GM12873 (cell line): ENCODE data around the gene FBXL17.

ENCODE experiments used
- TF ChIP-seq, protein P1 (sequence below): IDR thresholded peaks from 2 replicates; pipeline ENCODE4 v1.5.1; 2012; ENCODE audit warnings: low read depth, mild to moderate bottlenecking, moderate library complexity, low read length, control low read depth; ENCODE audit not compliant: insufficient read depth; ENCODE audit errors: missing control alignments

Gene FBXL17

DNA sequence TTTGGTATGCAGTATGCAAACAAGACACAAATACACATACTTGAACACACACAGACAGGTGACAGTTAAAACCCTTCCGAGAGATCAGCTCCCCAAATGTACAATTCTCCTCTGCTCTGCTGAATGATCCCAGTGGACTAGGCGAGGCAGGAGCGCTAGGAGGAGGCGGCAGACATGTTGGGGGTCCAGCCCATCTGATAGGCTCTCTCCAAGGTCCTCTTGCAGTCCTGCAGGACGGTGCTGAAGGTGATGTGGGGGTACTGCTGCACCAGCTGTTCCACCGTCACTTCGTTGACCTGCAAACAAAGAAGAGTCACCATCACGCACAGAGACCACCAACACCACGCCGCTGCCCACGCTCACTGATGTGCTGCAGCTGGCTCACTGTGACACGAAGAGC lies 520.3 kb downstream of the FBXL17 start:
- TF ChIP-seq, protein P1, sequence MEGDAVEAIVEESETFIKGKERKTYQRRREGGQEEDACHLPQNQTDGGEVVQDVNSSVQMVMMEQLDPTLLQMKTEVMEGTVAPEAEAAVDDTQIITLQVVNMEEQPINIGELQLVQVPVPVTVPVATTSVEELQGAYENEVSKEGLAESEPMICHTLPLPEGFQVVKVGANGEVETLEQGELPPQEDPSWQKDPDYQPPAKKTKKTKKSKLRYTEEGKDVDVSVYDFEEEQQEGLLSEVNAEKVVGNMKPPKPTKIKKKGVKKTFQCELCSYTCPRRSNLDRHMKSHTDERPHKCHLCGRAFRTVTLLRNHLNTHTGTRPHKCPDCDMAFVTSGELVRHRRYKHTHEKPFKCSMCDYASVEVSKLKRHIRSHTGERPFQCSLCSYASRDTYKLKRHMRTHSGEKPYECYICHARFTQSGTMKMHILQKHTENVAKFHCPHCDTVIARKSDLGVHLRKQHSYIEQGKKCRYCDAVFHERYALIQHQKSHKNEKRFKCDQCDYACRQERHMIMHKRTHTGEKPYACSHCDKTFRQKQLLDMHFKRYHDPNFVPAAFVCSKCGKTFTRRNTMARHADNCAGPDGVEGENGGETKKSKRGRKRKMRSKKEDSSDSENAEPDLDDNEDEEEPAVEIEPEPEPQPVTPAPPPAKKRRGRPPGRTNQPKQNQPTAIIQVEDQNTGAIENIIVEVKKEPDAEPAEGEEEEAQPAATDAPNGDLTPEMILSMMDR, result no peak

DNA sequence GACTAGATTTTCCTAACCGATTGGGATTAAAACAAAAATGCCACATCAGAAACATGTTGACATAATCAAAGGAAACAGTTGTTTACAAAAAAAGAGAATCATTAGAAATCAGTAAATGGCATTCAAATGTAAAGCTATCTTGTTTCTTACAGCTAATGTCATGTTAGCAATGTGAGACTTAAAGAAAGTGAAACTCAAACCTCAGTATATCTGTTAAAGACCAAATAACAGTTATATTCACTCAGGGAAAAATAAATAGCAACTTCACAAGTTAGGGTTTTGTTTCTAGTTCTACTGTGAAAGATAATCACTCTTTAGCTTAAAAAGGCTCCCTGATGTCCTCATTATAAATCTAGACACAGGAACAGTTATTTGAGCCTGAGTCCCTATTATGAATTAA lies 521.9 kb downstream of the FBXL17 start:
- TF ChIP-seq, protein P1, result no peak

DNA sequence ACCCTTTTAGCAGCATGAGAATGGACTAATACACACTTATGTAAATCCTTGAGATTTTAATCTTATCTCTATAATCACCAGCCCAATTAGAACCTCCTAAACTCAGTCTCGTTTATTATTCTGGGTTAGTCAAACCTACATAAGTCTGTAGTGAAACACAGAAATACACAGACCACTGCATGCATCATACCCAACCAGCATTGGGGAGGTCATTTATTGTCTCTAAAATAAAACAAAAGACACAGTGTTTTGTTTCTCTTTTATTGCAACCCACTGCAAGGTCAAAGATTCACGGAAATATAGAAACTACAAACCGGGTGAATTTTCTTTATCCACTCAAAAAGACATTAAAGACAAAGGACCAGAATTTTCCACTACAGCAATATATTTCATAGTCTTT lies 523.1 kb downstream of the FBXL17 start:
- TF ChIP-seq, protein P1, result no peak

DNA sequence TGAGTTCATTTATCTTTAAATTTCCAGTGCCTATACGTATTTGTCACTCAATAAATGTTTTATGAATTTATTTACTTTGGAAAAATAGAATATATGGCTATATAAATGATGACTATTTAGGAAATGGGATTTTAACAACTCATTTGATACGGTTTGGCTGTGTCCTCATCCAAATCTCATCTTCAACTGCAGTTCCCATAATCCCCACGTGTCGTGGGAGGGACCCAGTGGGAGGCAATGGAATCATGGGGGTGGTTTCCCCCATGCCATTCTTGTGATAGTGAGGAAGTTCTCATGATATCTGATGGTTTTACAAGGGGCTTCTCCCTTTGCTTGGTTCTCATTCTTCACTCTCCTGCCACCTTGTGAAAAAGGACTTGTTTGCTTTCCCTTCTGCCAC lies 523.6 kb downstream of the FBXL17 start:
- TF ChIP-seq, protein P1, result no peak

DNA sequence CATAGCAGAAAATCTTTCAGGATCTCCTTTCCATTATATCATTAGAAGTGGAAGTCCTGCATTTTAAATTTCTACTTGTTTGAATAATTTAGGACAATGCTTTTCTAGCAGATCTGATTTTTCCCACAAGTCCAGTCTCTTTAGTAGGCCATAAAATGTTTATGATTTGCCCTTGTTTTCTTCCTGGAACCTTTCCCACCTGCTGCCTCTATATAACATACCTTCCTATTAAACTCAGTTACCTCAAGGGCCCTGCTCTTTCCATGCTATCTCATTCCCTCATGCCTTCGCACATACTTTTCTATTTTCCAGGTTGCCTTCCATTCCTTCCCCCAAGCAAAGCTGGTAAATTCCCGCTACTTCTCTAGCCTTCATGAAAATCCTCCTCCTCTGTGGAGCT lies 524.1 kb downstream of the FBXL17 start:
- TF ChIP-seq, protein P1, result no peak

DNA sequence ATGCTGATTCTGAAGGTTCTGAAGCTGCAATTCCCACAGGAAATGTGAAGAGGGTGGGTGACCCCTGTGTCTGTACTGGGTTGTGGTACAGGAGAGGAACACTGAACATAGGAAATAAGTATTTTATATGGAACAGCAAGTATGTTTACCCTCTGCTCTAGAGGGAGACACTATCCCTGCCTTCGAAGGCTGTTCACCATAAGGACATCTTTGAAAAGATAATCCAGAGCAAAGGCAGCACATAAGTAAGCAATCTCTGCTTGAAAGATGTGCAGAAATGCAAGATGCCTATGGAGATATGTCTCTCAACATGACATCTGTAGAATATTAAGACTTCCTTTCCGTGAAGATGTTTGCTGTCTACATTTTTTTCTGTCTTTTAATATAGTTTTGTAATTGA lies 526.7 kb downstream of the FBXL17 start:
- TF ChIP-seq, protein P1, result no peak

DNA sequence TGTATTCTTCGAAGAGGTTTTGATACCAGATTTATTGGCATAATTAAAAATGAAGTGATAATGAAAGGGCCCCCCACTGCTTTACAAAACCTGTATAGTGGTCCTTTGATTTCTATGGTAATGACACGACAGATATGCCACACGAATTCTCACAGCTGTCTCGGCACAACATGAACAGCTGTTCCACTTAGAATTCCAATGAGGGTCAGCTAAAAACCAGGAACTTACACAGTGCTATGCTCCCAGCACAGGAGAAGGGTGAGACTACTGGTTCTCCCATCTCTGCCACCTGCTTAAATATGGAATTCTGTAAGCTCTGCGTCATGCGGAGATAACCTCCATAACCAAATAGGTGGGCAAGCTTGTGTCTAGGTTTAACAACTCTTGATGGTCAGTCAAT lies 528.2 kb downstream of the FBXL17 start:
- TF ChIP-seq, protein P1, result no peak
